ENCODE measurements around the gene ITPR1.

Gene ITPR1

GRCh38 chr3:4719046-4719501, 225.9 kb downstream of the ITPR1 start:
- no peak for DNase-seq (ENCODE audit: extremely low read depth, low read depth)
- TF ChIP-seq, protein P1, sequence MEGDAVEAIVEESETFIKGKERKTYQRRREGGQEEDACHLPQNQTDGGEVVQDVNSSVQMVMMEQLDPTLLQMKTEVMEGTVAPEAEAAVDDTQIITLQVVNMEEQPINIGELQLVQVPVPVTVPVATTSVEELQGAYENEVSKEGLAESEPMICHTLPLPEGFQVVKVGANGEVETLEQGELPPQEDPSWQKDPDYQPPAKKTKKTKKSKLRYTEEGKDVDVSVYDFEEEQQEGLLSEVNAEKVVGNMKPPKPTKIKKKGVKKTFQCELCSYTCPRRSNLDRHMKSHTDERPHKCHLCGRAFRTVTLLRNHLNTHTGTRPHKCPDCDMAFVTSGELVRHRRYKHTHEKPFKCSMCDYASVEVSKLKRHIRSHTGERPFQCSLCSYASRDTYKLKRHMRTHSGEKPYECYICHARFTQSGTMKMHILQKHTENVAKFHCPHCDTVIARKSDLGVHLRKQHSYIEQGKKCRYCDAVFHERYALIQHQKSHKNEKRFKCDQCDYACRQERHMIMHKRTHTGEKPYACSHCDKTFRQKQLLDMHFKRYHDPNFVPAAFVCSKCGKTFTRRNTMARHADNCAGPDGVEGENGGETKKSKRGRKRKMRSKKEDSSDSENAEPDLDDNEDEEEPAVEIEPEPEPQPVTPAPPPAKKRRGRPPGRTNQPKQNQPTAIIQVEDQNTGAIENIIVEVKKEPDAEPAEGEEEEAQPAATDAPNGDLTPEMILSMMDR (IDR thresholded peaks at IDR 0.05; ENCODE audit: low read depth, low read length): no peak

DNA sequence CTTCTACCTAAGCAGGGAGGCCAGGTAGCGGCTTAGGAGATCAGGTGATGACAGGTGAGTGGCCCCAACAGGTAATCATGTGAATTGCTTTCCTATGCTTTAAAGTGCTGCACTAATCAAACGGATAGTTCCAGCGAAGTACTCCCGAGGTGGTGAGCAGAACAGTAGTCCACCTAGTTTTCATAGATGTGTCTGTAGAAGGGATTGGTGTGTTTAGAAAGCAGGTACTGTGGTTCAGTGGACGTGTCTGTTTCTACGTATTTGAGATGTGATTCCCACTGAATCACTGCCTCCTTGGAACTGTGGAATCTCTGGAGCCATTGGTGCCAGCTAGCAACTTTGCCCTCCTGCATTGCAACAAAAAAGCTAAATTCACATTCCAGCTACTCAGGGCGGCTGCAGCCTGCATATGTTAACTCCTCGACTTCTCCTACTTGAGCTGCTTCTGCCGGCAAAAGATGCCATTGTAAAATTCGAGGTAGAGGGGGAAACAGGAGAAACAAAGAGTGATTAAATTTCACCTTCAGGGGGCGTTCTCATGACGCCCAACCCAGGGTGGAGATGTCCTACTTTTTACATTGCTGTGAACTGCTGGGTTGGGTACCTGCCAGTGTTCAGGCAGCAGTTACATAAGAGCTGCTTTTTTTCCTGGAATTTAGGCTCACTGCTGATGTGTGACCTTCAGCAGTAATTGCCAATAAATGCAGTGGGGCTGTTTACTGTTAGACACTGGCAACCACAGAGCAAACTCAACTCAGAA, 227.3 kb downstream of the ITPR1 start:
- DNase-seq (ENCODE audit: extremely low read depth, low read depth): peak; percentile 72
- TF ChIP-seq, protein P1 (IDR thresholded peaks at IDR 0.05; ENCODE audit: low read depth, low read length): peak; percentile 29

- TF ChIP-seq, protein P1 (IDR thresholded peaks at IDR 0.05; ENCODE audit: low read depth, low read length): no peak
- DNase-seq (ENCODE audit: extremely low read depth, low read depth): peak; percentile 61
Measured at GRCh38 chr3:4721511-4721911, 228.4 kb downstream of the ITPR1 start.

- DNase-seq (ENCODE audit: extremely low read depth, low read depth): no peak
- TF ChIP-seq, protein P1 (IDR thresholded peaks at IDR 0.05; ENCODE audit: low read depth, low read length): peak; percentile 32
Measured at GRCh38 chr3:4722103-4722502, 229.0 kb downstream of the ITPR1 start.

GRCh38 chr3:4724051-4724629, 231.0 kb downstream of the ITPR1 start:
- no peak for DNase-seq (ENCODE audit: extremely low read depth, low read depth)
- TF ChIP-seq, protein P1 (IDR thresholded peaks at IDR 0.05; ENCODE audit: low read depth, low read length): no peak

DNA sequence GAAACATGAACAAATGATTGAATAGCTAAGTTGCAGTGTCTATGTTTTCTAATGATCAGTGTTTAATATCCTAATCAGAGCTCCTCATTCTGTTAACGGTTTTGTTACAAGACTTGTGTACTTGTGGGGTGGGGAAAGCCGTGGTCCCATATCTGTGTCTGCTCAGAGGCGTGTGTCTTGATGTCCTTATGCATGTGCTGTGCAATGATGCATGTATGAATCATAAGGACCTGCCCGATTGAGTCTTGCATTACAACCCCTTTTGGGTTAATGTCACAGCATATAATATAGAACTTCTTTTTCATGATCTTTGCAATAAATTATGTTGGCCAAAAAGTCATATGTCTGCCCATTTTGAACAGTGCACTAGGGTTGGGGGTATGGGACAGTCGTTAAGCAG, 233.4 kb downstream of the ITPR1 start:
- TF ChIP-seq, protein P1 (IDR thresholded peaks at IDR 0.05; ENCODE audit: low read depth, low read length): no peak
- DNase-seq (ENCODE audit: extremely low read depth, low read depth): no peak
